ENCODE results near the gene ECHDC1. TPM values are rescaled to one million over a fixed set of nuclear protein-coding genes. Genes with fewer than 3 reads are reported as not detected.
"Not testable (repeated sequence)": the region's sequence is repeated elsewhere in the genome, so short reads cannot be mapped to it uniquely, and the experiment has no call there.

Gene ECHDC1
- total and polyA plus RNA-seq, 9 donors: 51.2 to 70.0 (median 60.5) TPM

- H3K27ac ChIP-seq (ENCODE audit: low read length): no peak overlapping the region
- no peaks in the 10 kb centered on the region for H3K36me3 ChIP-seq (ENCODE audit: control insufficient read depth, insufficient read depth, low read length)
- H3K27me3 ChIP-seq (ENCODE audit: control insufficient read depth, insufficient read depth, low read length): no peaks in the 10 kb centered on the region
- H3K9me3 ChIP-seq (replicated peaks; ENCODE audit: control insufficient read depth, low read depth, low read length): peaks cover 15% of the 10 kb centered on the region
- H3K4me3 ChIP-seq (ENCODE audit: low read length): no peak overlapping the region
- peaks cover 12% of the 10 kb centered on the region for H3K4me1 ChIP-seq (ENCODE audit: control insufficient read depth, insufficient read depth, low read length)
- DNase-seq: no peak
Measured at GRCh38 chr6:127345521-127345920, 2.1 kb upstream of the ECHDC1 start.

GRCh38 chr6:127343809-127344659 is 625 bp upstream of the ECHDC1 start:
- 2% methylated on average over 14 of the region's 24 CpGs for WGBS (ENCODE audit: insufficient coverage)
- peaks cover 15% of the 10 kb centered on the region for H3K4me1 ChIP-seq (ENCODE audit: control insufficient read depth, insufficient read depth, low read length)
- peak overlapping the region; percentile 97 for H3K27ac ChIP-seq (ENCODE audit: low read length)
- peaks cover 2% of the 10 kb centered on the region for H3K36me3 ChIP-seq (ENCODE audit: control insufficient read depth, insufficient read depth, low read length)
- no peaks in the 10 kb centered on the region for H3K27me3 ChIP-seq (ENCODE audit: control insufficient read depth, insufficient read depth, low read length)
- peaks cover 2% of the 10 kb centered on the region for H3K9me3 ChIP-seq (replicated peaks; ENCODE audit: control insufficient read depth, low read depth, low read length)
- peak overlapping the region; percentile 85 for H3K4me3 ChIP-seq (ENCODE audit: low read length)
- DNase-seq: peak; percentile 58

DNA sequence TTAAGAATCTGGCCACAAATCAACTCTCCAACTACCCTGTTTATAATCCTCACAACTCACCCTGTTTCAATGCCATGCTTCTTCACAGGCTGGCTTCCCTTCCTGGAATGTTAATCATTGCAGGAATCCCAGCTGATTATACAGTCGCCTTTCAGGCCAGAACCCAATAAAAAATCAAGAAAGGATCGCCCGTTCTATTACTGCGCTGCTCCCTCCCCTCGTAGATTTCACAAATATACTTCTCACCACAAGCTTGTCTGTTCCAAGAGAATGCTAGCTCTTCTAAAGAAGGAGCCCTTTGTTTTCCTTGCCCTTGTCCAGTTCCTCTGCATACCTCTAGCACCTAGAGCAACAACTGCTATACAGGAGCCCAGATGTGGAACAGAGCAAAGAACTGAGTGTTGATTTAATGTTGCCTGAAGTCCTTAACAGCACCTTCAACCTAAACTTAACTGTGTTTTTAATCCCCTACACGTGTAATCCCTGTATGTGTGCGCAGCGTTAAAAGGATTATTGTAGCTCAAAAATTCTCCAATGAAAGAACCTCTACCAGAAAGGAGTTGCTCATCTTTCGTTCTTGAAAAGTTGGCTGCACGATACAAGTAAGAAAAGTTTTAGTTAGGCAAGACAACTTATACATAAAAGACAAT is 988 bp downstream of the ECHDC1 start:
- 40% methylated on average over 1 of the region's 10 CpGs for WGBS (ENCODE audit: insufficient coverage)
- H3K36me3 ChIP-seq (ENCODE audit: control insufficient read depth, insufficient read depth, low read length): peaks cover 2% of the 10 kb centered on the region
- H3K27me3 ChIP-seq (ENCODE audit: control insufficient read depth, insufficient read depth, low read length): no peaks in the 10 kb centered on the region
- peak overlapping the region; percentile 97 for H3K27ac ChIP-seq (ENCODE audit: low read length)
- peak overlapping the region; percentile 85 for H3K4me3 ChIP-seq (ENCODE audit: low read length)
- peak; percentile 30 for DNase-seq
- H3K4me1 ChIP-seq (ENCODE audit: control insufficient read depth, insufficient read depth, low read length): peaks cover 15% of the 10 kb centered on the region
- no peaks in the 10 kb centered on the region for H3K9me3 ChIP-seq (replicated peaks; ENCODE audit: control insufficient read depth, low read depth, low read length)

DNA sequence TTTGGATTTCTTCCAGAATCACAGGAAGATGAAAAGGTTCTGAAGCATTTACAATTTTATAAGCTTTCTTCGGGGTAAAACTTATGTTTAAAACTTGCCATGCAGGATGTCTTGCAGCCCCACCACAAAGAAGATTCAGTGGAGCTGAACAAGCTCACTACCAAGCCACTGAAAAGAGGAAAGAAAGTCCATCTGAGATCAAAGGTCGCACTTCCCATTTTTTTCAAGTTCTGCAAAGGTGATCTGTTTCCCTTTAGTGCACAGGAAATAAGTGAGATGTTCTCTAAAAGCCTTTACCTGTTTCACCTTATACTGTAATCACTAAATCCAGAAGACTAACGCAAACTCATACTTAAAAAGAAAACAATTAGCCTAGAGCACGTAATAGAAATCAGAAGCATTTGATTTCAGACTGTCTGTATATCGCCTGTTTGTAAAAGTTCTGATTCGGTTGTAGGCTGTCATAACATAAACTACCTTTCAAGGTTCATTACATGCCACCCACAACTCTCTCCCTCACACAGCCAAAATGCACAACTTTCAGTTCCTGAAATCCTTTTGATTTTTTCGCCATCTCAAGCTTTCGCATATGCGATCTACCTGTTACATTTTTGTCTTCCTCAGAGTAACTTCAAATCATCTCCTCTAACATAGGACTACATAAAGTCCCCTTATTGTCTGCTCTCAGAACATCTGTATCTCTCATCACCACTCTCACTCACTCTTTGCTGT is 1.8 kb downstream of the ECHDC1 start:
- DNase-seq: peak; percentile 7
- H3K27ac ChIP-seq (ENCODE audit: low read length): no peak overlapping the region
- no peaks in the 10 kb centered on the region for H3K9me3 ChIP-seq (replicated peaks; ENCODE audit: control insufficient read depth, low read depth, low read length)
- no peaks in the 10 kb centered on the region for H3K27me3 ChIP-seq (ENCODE audit: control insufficient read depth, insufficient read depth, low read length)
- peak overlapping the region; percentile 85 for H3K4me3 ChIP-seq (ENCODE audit: low read length)
- WGBS (ENCODE audit: insufficient coverage): 58% methylated on average over 6 of the region's 9 CpGs
- H3K4me1 ChIP-seq (ENCODE audit: control insufficient read depth, insufficient read depth, low read length): peaks cover 15% of the 10 kb centered on the region
- H3K36me3 ChIP-seq (ENCODE audit: control insufficient read depth, insufficient read depth, low read length): peaks cover 2% of the 10 kb centered on the region

- H3K4me3 ChIP-seq (ENCODE audit: low read length): no peak overlapping the region
- no peaks in the 10 kb centered on the region for H3K27me3 ChIP-seq (ENCODE audit: control insufficient read depth, insufficient read depth, low read length)
- H3K27ac ChIP-seq (ENCODE audit: low read length): no peak overlapping the region
- no peaks in the 10 kb centered on the region for H3K9me3 ChIP-seq (replicated peaks; ENCODE audit: control insufficient read depth, low read depth, low read length)
- peaks cover 2% of the 10 kb centered on the region for H3K36me3 ChIP-seq (ENCODE audit: control insufficient read depth, insufficient read depth, low read length)
- DNase-seq: no peak
- peaks cover 15% of the 10 kb centered on the region for H3K4me1 ChIP-seq (ENCODE audit: control insufficient read depth, insufficient read depth, low read length)
Measured at GRCh38 chr6:127340171-127340570, 3.2 kb downstream of the ECHDC1 start.

DNA sequence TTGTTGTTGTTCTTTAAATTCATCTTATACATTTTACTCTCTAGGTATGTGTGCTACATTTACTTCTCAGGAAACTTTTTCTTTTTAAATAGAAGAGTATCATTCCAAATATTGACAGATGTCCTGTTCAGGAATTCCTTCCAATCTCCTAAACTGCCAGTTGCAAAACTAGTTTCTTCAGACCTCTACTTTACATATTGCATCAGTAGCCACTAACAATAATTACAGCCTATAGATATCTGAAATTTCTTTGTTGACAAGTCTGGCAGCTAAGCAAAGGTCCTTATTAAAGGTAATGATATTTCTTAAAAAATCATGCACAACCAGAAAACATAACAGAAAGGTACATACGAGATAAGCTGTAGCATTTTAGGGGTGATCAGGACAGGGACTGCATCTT is 4.5 kb downstream of the ECHDC1 start:
- Histone ChIP-seq H3K4me1 (ENCODE audit: control insufficient read depth, insufficient read depth, low read length) (peaks cover 12% of the 10 kb centered on the region), H3K27ac (ENCODE audit: low read length) (no peak overlapping the region), H3K27me3 (ENCODE audit: control insufficient read depth, insufficient read depth, low read length) (no peaks in the 10 kb centered on the region), H3K36me3 (ENCODE audit: control insufficient read depth, insufficient read depth, low read length) (peaks cover 2% of the 10 kb centered on the region), H3K4me3 (ENCODE audit: low read length) (no peak overlapping the region), H3K9me3 (replicated peaks; ENCODE audit: control insufficient read depth, low read depth, low read length) (no peaks in the 10 kb centered on the region)
- no peak for DNase-seq
- WGBS (ENCODE audit: insufficient coverage): no CpG with 5 or more reads among the region's 1 CpG

DNA sequence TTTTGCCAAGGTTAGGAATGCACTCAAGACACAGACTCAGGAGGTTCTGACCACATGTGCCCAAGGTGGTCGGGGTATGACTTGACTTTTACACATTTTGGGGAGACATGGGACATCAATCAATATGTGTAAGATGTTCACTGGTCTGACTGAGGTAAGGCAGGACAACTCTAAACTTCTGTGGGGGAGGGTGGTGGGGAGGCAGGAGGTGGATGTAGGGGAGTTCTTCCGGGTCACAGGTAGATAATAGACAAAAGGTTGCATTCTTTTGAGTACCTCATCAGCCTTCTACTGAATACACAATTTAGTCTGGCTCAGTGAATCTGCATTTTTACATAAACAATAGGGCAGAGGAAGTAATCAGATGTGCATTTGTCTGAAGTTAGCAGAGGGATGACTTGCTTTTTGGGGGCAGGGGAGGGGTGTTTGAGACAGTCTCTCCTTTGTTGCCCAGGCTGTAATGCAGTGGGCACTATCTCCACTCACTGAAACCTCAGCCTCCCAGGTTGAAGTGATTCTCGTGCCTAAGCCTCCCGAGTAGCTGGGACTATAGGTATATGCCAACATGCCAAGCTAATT is 10.9 kb downstream of the ECHDC1 start:
- Histone ChIP-seq H3K27ac (ENCODE audit: low read length) (no peak overlapping the region), H3K27me3 (ENCODE audit: control insufficient read depth, insufficient read depth, low read length) (no peaks in the 10 kb centered on the region), H3K9me3 (replicated peaks; ENCODE audit: control insufficient read depth, low read depth, low read length) (no peaks in the 10 kb centered on the region), H3K4me3 (ENCODE audit: low read length) (no peak overlapping the region), H3K36me3 (ENCODE audit: control insufficient read depth, insufficient read depth, low read length) (no peaks in the 10 kb centered on the region), H3K4me1 (ENCODE audit: control insufficient read depth, insufficient read depth, low read length) (no peaks in the 10 kb centered on the region)
- DNase-seq: no peak
- WGBS (ENCODE audit: insufficient coverage): 79% methylated on average over 1 of the region's 4 CpGs

DNA sequence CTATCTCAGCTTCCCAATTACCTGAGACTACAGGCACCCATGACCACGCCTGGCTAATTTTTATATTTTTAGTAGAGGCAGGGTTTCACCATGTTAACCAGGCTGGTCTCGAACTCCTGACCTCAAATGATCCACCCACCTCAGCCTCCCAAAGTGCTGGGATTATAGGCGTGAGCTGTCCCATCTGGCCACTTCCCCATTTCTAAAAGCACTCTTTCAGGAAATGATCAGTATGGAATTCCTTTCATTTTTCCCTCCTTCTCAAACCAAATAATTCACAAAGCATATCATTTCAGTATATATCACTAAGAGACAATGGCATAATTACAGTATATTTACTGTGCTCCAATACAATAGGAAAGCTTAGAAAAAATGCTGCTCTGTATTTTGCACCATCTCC is 12.2 kb downstream of the ECHDC1 start:
- 60% methylated on average over 1 of the region's 3 CpGs for WGBS (ENCODE audit: insufficient coverage)
- H3K4me3 ChIP-seq (ENCODE audit: low read length); H3K27me3 ChIP-seq (ENCODE audit: control insufficient read depth, insufficient read depth, low read length); H3K36me3 ChIP-seq (ENCODE audit: control insufficient read depth, insufficient read depth, low read length); DNase-seq; H3K4me1 ChIP-seq (ENCODE audit: control insufficient read depth, insufficient read depth, low read length); H3K9me3 ChIP-seq (replicated peaks; ENCODE audit: control insufficient read depth, low read depth, low read length); H3K27ac ChIP-seq (ENCODE audit: low read length): not testable (repeated sequence)

- peaks cover 11% of the 10 kb centered on the region for H3K36me3 ChIP-seq (ENCODE audit: control insufficient read depth, insufficient read depth, low read length)
- no peaks in the 10 kb centered on the region for H3K4me1 ChIP-seq (ENCODE audit: control insufficient read depth, insufficient read depth, low read length)
- no peaks in the 10 kb centered on the region for H3K27me3 ChIP-seq (ENCODE audit: control insufficient read depth, insufficient read depth, low read length)
- no peak overlapping the region for H3K4me3 ChIP-seq (ENCODE audit: low read length)
- no peak overlapping the region for H3K27ac ChIP-seq (ENCODE audit: low read length)
- DNase-seq: no peak
- no peaks in the 10 kb centered on the region for H3K9me3 ChIP-seq (replicated peaks; ENCODE audit: control insufficient read depth, low read depth, low read length)
Measured at GRCh38 chr6:127328043-127328609, 15.3 kb downstream of the ECHDC1 start.

DNA sequence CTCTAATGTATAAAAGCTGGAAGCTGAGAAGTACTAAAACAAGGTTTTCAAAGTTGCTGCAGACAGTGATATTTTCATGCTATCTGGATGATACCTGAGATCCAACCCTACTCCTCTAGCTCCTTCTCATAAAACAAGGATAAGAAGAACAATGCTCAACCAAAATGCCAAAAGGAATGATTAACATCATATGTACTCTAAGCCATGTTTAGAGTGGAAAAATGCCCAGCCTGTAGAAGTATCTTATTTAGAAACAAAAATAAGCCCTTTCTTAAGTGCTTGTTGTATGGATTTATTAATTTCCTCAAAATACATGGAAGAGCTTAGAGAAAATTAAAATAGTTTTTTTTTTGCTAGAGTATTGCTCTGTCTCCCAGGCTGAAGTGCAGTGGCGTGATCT is 23.7 kb downstream of the ECHDC1 start:
- no peaks in the 10 kb centered on the region for H3K4me1 ChIP-seq (ENCODE audit: control insufficient read depth, insufficient read depth, low read length)
- H3K9me3 ChIP-seq (replicated peaks; ENCODE audit: control insufficient read depth, low read depth, low read length): no peaks in the 10 kb centered on the region
- no peaks in the 10 kb centered on the region for H3K27me3 ChIP-seq (ENCODE audit: control insufficient read depth, insufficient read depth, low read length)
- H3K36me3 ChIP-seq (ENCODE audit: control insufficient read depth, insufficient read depth, low read length): no peaks in the 10 kb centered on the region
- no peak for DNase-seq
- WGBS (ENCODE audit: insufficient coverage): no CpG with 5 or more reads among the region's 1 CpG
- H3K27ac ChIP-seq (ENCODE audit: low read length): no peak overlapping the region
- H3K4me3 ChIP-seq (ENCODE audit: low read length): no peak overlapping the region

Measured in muscle of leg (tissue), 11 donors.